ENCODE data around the gene ALDH4A1.

DNA sequence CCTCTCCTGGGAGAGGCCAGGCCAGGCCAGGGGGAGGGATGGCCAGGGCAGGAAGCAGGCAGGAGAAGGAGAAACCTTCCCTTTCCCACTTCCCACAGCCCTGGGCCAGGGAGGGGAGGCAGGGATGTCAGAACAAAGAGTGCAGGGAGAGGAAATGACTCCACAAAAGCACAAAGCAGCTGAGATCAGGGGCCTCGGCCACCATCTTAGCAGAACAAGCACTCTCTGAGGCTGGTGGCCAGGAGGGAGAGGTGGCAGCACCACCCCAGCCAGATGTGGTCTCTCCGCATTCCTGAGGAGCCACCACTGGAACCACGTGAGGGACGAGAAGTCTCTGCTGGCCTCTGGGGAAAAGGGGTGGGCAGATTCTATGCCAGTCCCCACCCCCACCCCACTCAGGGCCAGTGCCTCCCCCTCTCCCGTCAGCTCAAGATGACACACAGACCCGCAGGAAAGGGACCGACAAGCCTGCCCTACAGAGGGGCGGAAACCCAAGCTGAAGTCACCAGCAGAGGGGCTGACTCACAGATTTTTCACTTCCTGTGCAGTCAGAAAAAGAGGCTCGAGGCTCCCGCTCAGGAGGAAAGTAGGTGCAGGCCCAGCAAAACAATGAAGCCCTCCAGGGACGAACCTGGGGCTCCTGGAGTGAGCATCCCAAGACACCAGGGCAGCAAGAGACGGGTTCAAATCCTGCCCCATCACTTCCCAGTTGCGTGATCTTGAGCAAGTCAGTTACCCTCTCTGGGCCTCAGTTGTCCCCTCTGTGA, 24.1 kb upstream of the ALDH4A1 start:
- TF ChIP-seq, protein P1, sequence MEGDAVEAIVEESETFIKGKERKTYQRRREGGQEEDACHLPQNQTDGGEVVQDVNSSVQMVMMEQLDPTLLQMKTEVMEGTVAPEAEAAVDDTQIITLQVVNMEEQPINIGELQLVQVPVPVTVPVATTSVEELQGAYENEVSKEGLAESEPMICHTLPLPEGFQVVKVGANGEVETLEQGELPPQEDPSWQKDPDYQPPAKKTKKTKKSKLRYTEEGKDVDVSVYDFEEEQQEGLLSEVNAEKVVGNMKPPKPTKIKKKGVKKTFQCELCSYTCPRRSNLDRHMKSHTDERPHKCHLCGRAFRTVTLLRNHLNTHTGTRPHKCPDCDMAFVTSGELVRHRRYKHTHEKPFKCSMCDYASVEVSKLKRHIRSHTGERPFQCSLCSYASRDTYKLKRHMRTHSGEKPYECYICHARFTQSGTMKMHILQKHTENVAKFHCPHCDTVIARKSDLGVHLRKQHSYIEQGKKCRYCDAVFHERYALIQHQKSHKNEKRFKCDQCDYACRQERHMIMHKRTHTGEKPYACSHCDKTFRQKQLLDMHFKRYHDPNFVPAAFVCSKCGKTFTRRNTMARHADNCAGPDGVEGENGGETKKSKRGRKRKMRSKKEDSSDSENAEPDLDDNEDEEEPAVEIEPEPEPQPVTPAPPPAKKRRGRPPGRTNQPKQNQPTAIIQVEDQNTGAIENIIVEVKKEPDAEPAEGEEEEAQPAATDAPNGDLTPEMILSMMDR (IDR thresholded peaks at IDR 0.05; ENCODE audit: low read depth, low read length, missing input control): peak; percentile 10
- TF ChIP-seq, protein P2, sequence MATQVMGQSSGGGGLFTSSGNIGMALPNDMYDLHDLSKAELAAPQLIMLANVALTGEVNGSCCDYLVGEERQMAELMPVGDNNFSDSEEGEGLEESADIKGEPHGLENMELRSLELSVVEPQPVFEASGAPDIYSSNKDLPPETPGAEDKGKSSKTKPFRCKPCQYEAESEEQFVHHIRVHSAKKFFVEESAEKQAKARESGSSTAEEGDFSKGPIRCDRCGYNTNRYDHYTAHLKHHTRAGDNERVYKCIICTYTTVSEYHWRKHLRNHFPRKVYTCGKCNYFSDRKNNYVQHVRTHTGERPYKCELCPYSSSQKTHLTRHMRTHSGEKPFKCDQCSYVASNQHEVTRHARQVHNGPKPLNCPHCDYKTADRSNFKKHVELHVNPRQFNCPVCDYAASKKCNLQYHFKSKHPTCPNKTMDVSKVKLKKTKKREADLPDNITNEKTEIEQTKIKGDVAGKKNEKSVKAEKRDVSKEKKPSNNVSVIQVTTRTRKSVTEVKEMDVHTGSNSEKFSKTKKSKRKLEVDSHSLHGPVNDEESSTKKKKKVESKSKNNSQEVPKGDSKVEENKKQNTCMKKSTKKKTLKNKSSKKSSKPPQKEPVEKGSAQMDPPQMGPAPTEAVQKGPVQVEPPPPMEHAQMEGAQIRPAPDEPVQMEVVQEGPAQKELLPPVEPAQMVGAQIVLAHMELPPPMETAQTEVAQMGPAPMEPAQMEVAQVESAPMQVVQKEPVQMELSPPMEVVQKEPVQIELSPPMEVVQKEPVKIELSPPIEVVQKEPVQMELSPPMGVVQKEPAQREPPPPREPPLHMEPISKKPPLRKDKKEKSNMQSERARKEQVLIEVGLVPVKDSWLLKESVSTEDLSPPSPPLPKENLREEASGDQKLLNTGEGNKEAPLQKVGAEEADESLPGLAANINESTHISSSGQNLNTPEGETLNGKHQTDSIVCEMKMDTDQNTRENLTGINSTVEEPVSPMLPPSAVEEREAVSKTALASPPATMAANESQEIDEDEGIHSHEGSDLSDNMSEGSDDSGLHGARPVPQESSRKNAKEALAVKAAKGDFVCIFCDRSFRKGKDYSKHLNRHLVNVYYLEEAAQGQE (IDR thresholded peaks at IDR 0.05): no peak
- TF ChIP-seq, protein P3, sequence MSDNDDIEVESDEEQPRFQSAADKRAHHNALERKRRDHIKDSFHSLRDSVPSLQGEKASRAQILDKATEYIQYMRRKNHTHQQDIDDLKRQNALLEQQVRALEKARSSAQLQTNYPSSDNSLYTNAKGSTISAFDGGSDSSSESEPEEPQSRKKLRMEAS (IDR thresholded peaks at IDR 0.05): no peak
- no peak for TF ChIP-seq GABPA (IDR thresholded peaks at IDR 0.05 in 1 of 2, conservative IDR thresholded peaks at IDR 0.05 in 1 of 2)
- TF ChIP-seq YY1 (IDR thresholded peaks at IDR 0.05): no peak
- TF ChIP-seq SP1 (IDR thresholded peaks at IDR 0.05): peak; percentile 6
- TF ChIP-seq JUND (IDR thresholded peaks at IDR 0.05): no peak
- peak in 1 of 2 donors; percentile 8 for TF ChIP-seq RAD21 (IDR thresholded peaks at IDR 0.05)
- TF ChIP-seq TAF1 (conservative IDR thresholded peaks at IDR 0.05): no peak
- no peak for TF ChIP-seq RXRA (IDR thresholded peaks at IDR 0.05)
- no peak for TF ChIP-seq EGR1 (IDR thresholded peaks at IDR 0.05; ENCODE audit: low read depth in 2 of 2)
- TF ChIP-seq, protein P4, sequence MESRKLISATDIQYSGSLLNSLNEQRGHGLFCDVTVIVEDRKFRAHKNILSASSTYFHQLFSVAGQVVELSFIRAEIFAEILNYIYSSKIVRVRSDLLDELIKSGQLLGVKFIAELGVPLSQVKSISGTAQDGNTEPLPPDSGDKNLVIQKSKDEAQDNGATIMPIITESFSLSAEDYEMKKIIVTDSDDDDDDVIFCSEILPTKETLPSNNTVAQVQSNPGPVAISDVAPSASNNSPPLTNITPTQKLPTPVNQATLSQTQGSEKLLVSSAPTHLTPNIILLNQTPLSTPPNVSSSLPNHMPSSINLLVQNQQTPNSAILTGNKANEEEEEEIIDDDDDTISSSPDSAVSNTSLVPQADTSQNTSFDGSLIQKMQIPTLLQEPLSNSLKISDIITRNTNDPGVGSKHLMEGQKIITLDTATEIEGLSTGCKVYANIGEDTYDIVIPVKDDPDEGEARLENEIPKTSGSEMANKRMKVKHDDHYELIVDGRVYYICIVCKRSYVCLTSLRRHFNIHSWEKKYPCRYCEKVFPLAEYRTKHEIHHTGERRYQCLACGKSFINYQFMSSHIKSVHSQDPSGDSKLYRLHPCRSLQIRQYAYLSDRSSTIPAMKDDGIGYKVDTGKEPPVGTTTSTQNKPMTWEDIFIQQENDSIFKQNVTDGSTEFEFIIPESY (IDR thresholded peaks at IDR 0.05): no peak
- TF ChIP-seq, protein P5, sequence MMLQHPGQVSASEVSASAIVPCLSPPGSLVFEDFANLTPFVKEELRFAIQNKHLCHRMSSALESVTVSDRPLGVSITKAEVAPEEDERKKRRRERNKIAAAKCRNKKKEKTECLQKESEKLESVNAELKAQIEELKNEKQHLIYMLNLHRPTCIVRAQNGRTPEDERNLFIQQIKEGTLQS (IDR thresholded peaks at IDR 0.05): no peak

All from liver (tissue), 3 donors.